B cell (primary cell): Measurements from ENCODE around the gene GATAD2A. TPM values are rescaled to one million over a fixed set of nuclear protein-coding genes. Genes with fewer than 3 reads are reported as not detected.

Source experiments
- ATAC-seq: fragments of 200-7000 bp; cut with Tn5 transposase; one replicate; pipeline ENCODE4 v1.10.0; 2021; ENCODE audit warnings: low read depth, mild to moderate bottlenecking, moderate number of reproducible peaks, moderate library complexity
- CTCF ChIA-PET: fragments of 350-600 bp; sonication (Branson Sonifier 250); formaldehyde crosslinking; loops from one replicate; lab custom pipeline; 2021; ENCODE audit warnings: antibody characterized with exemption, inconsistent platforms; lab: Charles Lee
- POLR2A ChIA-PET: fragments of 350-600 bp; sonication (Branson Sonifier 250); formaldehyde crosslinking; loops from one replicate; lab custom pipeline; 2021; ENCODE audit warnings: antibody characterized with exemption; lab: Charles Lee
- DNase-seq: peaks from one replicate; pipeline ENCODE4 v3.0.0; 2013
- H2AFZ ChIP-seq: 2 replicates; pipeline ENCODE4 v1.6.1; 2012; ENCODE audit warnings: mild to moderate bottlenecking, low read depth, low read length; ENCODE audit not compliant: insufficient read depth, poor library complexity, severe bottlenecking
- H3K27ac ChIP-seq, 2 donors: 1 replicate in 1 of 2; 2 replicates in 1 of 2; pipeline ENCODE4 v1.5.1; 2012 to 2013; ENCODE audit warnings: low read length in 2 of 2, mild to moderate bottlenecking in 2 of 2, moderate library complexity in 1 of 2
- H3K27me3 ChIP-seq, 4 experiments: fragments of 200-600 bp in 1 of 4; sonication (generic) in 1 of 4; replicated peaks in 1 of 4; 1 replicate in 2 of 4; 2 replicates in 2 of 4; pipeline versions ENCODE4 v1.6.1 to v1.7.0; 2013 to 2016; ENCODE audit warnings: low read length in 3 of 4, mild to moderate bottlenecking in 2 of 4, mixed read lengths in 1 of 4, moderate library complexity in 1 of 4; ENCODE audit not compliant: insufficient read depth in 4 of 4, control insufficient read depth in 3 of 4; ENCODE audit errors: control extremely low read depth in 1 of 4
- H3K36me3 ChIP-seq, 2 experiments: replicated peaks in 1 of 2; 1 replicate in 1 of 2; 2 replicates in 1 of 2; pipeline versions ENCODE4 v1.6.1 to v1.7.1; 2013; ENCODE audit warnings: low read length in 1 of 2; ENCODE audit not compliant: insufficient read depth in 2 of 2, control insufficient read depth in 1 of 2; ENCODE audit errors: control extremely low read depth in 1 of 2, extremely low read depth in 1 of 2
- H3K4me1 ChIP-seq, 2 donors: fragments of 200-600 bp in 1 of 2; sonication (generic) in 1 of 2; 1 replicate in 1 of 2; 2 replicates in 1 of 2; pipeline versions ENCODE4 v1.5.1 to v1.6.1; 2013 to 2017; ENCODE audit warnings: low read length in 2 of 2; ENCODE audit not compliant: control insufficient read depth in 2 of 2, insufficient read depth in 2 of 2
- H3K4me2 ChIP-seq: replicated peaks from 2 replicates; pipeline ENCODE3; 2012; ENCODE audit warnings: mild to moderate bottlenecking, low read depth, low read length; ENCODE audit not compliant: poor library complexity, severe bottlenecking
- H3K4me3 ChIP-seq, 5 experiments: fragments of 200-600 bp in 1 of 5; sonication (generic) in 1 of 5; 1 replicate in 3 of 5; 2 replicates in 2 of 5; pipeline versions ENCODE4 v1.5.1 to v1.7.0; 2011 to 2016; ENCODE audit warnings: low read length in 4 of 5, mild to moderate bottlenecking in 4 of 5, low read depth in 2 of 5, control low read depth in 1 of 5, moderate library complexity in 1 of 5; ENCODE audit not compliant: insufficient read depth in 1 of 5; ENCODE audit errors: control extremely low read depth in 1 of 5, extremely low read depth in 1 of 5
- H3K79me2 ChIP-seq: fragments of 200-600 bp; sonication (generic); one replicate; pipeline ENCODE4 v1.6.0; 2016; ENCODE audit warnings: low read length; ENCODE audit not compliant: control insufficient read depth, insufficient read depth
- H3K9ac ChIP-seq: fragments of 200-600 bp; sonication (generic); 2 replicates; pipeline ENCODE4 v1.6.1; 2017; ENCODE audit warnings: mild to moderate bottlenecking, low read length, moderate library complexity
- H3K9me3 ChIP-seq, 3 donors: one replicate each; pipeline versions ENCODE4 v1.6.1 to v1.7.1; 2013; ENCODE audit warnings: low read length in 2 of 3; ENCODE audit not compliant: control insufficient read depth in 2 of 3, insufficient read depth in 1 of 3; ENCODE audit errors: control extremely low read depth in 1 of 3
- H4K20me1 ChIP-seq: 2 replicates; pipeline ENCODE4 v1.6.0; 2012; ENCODE audit warnings: mild to moderate bottlenecking, low read length; ENCODE audit not compliant: insufficient read depth, control insufficient read depth, poor library complexity, severe bottlenecking
- H3K27ac Mint-ChIP-seq: one replicate; pipeline ENCODE4 v1.8.0; 2021; ENCODE audit warnings: mixed read lengths
- H3K27me3 Mint-ChIP-seq: one replicate; pipeline ENCODE4 v1.8.0; 2021; ENCODE audit warnings: mixed read lengths
- H3K4me1 Mint-ChIP-seq: one replicate; pipeline ENCODE4 v1.8.0; 2021; ENCODE audit warnings: mixed read lengths
- H3K4me3 Mint-ChIP-seq: one replicate; pipeline ENCODE4 v1.8.0; 2021; ENCODE audit warnings: mixed read lengths
- H3K9me3 Mint-ChIP-seq: one replicate; pipeline ENCODE4 v1.8.0; 2022; ENCODE audit warnings: mixed read lengths; ENCODE audit not compliant: insufficient read depth
- EZH2 ChIP-seq: IDR thresholded peaks from 2 replicates; pipeline ENCODE4 v1.6.1; 2012; ENCODE audit warnings: borderline replicate concordance, low read depth, mild to moderate bottlenecking, moderate library complexity, low read length; ENCODE audit not compliant: insufficient read depth, poor library complexity, severe bottlenecking
- WGBS: methylation state at CpG from one replicate; pipeline ENCODE4 v1.1.5; 2013; ENCODE audit warnings: missing lambda C conversion rate; ENCODE audit not compliant: insufficient coverage; 5-methylcytosine and 5-hydroxymethylcytosine counted together
- intact Hi-C: fragments of 100-400 bp; cut with micrococcal nuclease; formaldehyde crosslinking; loops from one replicate; pipeline ENCODE4 v1.10.0; 2022
- polyA plus RNA-seq: library from polyadenylated mRNA; depleted of rRNA; stranded (reverse); fragments of >200 nt; gene quantifications from 2 replicates; pipeline ENCODE4 v1.2.3, GENCODE V29; 2012
- total RNA-seq, 2 donors: library from RNA; stranded (reverse); fragments of 120-200 nt in 1 of 2; gene quantifications; 1 replicate in 1 of 2; 2 replicates in 1 of 2; pipeline versions ENCODE4 v1.2.3 to v1.2.4, GENCODE V29; 2013 to 2022
- TF ChIP-seq, protein P1 (sequence below): fragments of 200-600 bp; IDR thresholded peaks from one replicate; pipeline ENCODE4 v1.8.0; 2022; ENCODE audit warnings: antibody characterized with exemption, mild to moderate bottlenecking

The GATAD2A gene
- total and polyA plus RNA-seq, 2 donors (not counting 1 experiment from before 2014, with no cell fraction given) = 28.8 to 76.3 TPM

- no peaks in the 10 kb centered on the region for H3K9me3 Mint-ChIP-seq
- H3K4me2 ChIP-seq = peak overlapping the region; percentile 99
- peak overlapping the region; percentile 57 to 81 for H3K27ac ChIP-seq
- H3K4me1 ChIP-seq = peaks cover 15 to 24% of the 10 kb centered on the region in 2 donors
- no peak for TF ChIP-seq EZH2
- TF ChIP-seq, protein P1, sequence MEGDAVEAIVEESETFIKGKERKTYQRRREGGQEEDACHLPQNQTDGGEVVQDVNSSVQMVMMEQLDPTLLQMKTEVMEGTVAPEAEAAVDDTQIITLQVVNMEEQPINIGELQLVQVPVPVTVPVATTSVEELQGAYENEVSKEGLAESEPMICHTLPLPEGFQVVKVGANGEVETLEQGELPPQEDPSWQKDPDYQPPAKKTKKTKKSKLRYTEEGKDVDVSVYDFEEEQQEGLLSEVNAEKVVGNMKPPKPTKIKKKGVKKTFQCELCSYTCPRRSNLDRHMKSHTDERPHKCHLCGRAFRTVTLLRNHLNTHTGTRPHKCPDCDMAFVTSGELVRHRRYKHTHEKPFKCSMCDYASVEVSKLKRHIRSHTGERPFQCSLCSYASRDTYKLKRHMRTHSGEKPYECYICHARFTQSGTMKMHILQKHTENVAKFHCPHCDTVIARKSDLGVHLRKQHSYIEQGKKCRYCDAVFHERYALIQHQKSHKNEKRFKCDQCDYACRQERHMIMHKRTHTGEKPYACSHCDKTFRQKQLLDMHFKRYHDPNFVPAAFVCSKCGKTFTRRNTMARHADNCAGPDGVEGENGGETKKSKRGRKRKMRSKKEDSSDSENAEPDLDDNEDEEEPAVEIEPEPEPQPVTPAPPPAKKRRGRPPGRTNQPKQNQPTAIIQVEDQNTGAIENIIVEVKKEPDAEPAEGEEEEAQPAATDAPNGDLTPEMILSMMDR = no peak
- POLR2A ChIA-PET = interaction anchor here (0.5 to 1.6 kb wide), 9 partner anchors 10 to 279 kb away, joined by 3 to 45 read pairs (median 6); partner anchors contain the start of genes GATAD2A, NDUFA13 and TSSK6
- H3K27ac Mint-ChIP-seq = peak overlapping the region; percentile 92
- H3K4me1 Mint-ChIP-seq = peaks cover 46% of the 10 kb centered on the region
- H3K4me3 Mint-ChIP-seq = peak overlapping the region; percentile 92
- H3K27me3 Mint-ChIP-seq = no peaks in the 10 kb centered on the region
- peak; percentile 89 for ATAC-seq
- H3K9ac ChIP-seq = peak overlapping the region; percentile 87
- peak overlapping the region; percentile 21 to 88 (median 80) for H3K4me3 ChIP-seq
- peaks cover 48% of the 10 kb centered on the region for H3K79me2 ChIP-seq
- CTCF ChIA-PET = interaction anchor here (0.6 to 2.4 kb wide), 6 partner anchors 20 to 1535 kb away, joined by 4 to 20 read pairs (median 9); partner anchors contain the start of gene GATAD2A
- peaks cover 11% of the 10 kb centered on the region for H4K20me1 ChIP-seq
- H2AFZ ChIP-seq = peak overlapping the region; percentile 92
- H3K9me3 ChIP-seq = no peaks in the 10 kb centered on the region
- intact Hi-C loops = loop anchor here (1.0 to 2.0 kb wide), 6 partner anchors 12 to 131 kb away; partner anchors contain the start of genes GATAD2A and NDUFA13
- peak; percentile 99 for DNase-seq
- under 1% methylated on average over 75 of the region's 75 CpGs for WGBS
- H3K27me3 ChIP-seq = no peaks in the 10 kb centered on the region
- H3K36me3 ChIP-seq = no peaks in the 10 kb centered on the region
Measured at GRCh38 chr19:19385131-19385895, 20.2 kb upstream of the GATAD2A start.
